OCI-M1 (cell line): ENCODE data around the gene SEMA3B.
A peak's percentile ranks its signal among the peaks of the same experiment; 100 is the strongest.
"Not testable (repeated sequence)": the region's sequence is repeated elsewhere in the genome, so short reads cannot be mapped to it uniquely, and the experiment has no call there.

Experiments
- DNase-seq: peaks from one replicate; lab custom pipeline; 2025; lab: John Stamatoyannopoulos, UW

The SEMA3B gene

DNA sequence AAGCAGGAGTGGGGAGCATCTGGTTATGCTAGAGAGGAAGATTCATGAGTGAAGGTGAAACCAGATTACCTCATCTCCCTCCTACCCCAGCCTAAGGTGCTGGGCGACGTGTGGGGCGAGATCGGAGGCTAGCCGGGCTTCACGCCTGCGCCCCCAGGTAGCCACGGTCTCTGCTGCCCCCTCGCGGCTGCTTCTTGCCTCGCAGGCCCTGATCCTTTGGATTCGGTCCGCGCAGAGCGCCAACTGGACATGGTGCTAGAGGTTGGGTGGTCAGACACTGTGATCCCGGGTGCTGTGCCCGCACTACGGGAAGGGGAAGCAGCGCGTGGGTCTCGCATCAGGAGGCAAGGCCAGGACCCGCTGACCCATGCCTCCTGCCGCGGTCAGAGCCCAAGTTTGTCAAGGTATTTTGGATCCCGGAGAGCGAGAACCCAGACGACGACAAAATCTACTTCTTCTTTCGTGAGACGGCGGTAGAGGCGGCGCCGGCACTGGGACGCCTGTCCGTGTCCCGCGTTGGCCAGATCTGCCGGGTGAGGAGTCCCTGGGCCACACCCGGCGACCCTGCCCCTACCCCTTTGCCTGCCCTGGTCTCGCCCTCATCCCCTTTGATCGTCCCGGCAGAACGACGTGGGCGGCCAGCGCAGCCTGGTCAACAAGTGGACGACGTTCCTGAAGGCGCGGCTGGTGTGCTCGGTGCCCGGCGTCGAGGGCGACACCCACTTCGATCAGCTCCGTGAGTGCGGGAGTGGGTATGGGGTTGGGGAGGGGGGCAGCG lies 4.2 kb downstream of the SEMA3B start:
- DNase-seq, result peak; percentile 89

DNA sequence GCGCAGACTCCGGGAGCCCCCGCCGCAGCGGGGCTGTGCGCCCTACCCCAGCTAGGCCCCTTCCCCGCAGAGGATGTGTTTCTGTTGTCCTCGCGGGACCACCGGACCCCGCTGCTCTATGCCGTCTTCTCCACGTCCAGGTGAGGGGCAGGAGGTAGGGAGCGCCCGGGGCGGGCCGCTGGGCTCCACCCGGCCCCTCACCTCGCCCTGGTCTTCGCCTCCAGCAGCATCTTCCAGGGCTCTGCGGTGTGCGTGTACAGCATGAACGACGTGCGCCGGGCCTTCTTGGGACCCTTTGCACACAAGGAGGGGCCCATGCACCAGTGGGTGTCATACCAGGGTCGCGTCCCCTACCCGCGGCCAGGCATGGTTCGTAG lies 4.7 kb downstream of the SEMA3B start:
- DNase-seq, result no peak

DNA sequence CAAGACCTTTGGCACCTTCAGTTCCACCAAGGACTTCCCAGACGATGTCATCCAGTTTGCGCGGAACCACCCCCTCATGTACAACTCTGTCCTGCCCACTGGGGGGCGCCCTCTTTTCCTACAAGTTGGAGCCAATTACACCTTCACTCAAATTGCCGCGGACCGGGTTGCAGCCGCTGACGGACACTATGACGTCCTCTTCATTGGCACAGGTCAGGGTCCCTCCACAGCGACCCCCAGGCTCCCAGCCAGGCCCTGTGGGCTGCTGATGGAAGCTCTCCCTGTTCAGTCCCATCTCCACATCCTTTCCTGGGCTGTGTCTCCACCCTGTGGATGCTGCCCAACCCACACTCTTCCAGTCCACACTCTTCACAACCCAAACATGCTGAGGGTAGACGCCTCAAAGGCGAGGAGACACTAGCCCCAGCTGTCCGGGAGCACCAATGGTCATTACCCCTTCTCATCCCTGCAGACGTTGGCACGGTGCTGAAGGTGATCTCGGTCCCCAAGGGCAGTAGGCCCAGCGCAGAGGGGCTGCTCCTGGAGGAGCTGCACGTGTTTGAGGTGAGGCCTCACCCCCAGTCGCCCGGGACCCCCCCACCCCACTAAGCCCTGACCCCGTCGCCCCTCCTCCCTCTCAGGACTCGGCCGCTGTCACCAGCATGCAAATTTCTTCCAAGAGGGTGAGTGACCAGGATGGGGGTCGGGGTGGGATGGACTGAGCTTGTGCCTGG lies 5.6 kb downstream of the SEMA3B start:
- peak; percentile 70 for DNase-seq

GRCh38 chr3:50275141-50275995 lies 6.4 kb downstream of the SEMA3B start:
- DNase-seq, result no peak

- no peak for DNase-seq
These were observed 7.2 kb downstream of the SEMA3B start for GRCh38 chr3:50275996-50276761.

DNA sequence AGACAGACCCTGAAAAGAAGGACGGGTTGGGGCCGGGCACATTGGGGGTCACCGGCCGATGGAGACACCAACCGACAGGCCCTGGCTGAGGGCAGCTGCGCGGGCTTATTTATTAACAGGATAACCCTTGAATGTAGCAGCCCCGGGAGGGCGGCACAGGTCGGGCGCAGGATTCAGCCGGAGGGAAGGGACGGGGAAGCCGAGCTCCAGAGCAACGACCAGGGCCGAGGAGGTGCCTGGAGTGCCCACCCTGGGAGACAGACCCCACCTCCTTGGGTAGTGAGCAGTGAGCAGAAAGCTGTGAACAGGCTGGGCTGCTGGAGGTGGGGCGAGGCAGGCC lies 7.8 kb downstream of the SEMA3B start:
- DNase-seq, result no peak

- no peak for DNase-seq
These were observed 9.4 kb downstream of the SEMA3B start for GRCh38 chr3:50278123-50278879.

- no peak for DNase-seq
These were observed 9.9 kb downstream of the SEMA3B start, which contains the start of gene LSMEM2 for GRCh38 chr3:50278880-50279224. Gene LSMEM2 (plus strand): TSS chr3:50279087. CDS start chr3:50279114, 27 bp downstream.

DNA sequence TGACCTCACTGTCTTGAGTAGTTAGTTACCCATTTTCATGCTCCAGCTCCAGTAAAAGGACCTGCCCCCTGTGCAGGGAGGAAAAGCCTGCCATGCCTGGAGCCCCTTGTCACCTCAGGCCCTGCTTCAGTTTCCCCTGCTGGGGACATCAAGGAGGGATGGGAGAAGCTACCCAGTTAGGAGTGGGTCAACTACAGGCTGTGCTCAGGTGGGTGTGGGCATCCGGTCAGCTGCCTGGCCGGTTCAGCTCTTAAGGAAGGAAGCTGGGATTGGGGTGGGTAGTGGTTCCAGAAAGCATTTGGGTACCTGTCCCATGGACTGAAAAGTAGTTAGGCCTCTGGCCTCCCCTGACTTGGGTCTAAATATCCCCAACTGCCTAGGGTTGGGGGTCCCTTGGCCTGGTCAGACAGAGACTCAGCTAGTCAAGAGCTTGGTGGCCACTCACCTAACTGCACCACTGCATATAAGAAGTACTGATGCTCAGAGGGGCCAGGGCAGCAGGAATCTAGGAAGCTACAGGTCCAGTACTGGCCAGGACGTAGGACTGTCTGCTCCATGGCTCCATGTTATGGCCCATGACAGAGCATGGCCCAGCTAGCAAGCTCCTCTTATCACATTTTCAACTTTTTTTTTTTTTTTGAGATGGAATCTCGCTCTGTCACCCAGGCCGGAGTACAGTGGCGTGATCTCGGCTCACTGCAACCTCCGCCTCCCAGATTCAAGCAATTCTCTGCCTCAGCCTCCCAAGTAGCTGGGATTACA lies 10.5 kb downstream of the SEMA3B start:
- no peak for DNase-seq

DNA sequence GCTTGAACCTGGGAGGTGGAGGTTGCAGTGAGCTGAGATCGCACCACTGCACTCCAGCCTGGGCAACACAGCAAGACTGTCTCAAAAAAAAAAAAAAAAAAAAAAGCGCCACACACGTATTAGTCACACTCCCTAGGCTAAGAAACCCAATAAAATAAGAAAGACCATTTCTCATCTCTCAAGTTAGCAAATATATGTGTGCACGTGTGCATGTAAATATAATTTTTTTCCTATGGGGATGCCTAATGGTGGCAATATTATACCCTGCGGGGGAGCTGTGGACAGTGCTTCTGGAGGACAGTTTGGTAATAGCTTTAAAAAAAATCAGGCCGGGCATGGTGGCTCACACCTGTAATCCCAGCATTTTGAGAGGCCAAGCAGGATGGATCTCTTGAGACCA lies 15.2 kb downstream of the SEMA3B start:
- DNase-seq, result not testable (repeated sequence)

DNA sequence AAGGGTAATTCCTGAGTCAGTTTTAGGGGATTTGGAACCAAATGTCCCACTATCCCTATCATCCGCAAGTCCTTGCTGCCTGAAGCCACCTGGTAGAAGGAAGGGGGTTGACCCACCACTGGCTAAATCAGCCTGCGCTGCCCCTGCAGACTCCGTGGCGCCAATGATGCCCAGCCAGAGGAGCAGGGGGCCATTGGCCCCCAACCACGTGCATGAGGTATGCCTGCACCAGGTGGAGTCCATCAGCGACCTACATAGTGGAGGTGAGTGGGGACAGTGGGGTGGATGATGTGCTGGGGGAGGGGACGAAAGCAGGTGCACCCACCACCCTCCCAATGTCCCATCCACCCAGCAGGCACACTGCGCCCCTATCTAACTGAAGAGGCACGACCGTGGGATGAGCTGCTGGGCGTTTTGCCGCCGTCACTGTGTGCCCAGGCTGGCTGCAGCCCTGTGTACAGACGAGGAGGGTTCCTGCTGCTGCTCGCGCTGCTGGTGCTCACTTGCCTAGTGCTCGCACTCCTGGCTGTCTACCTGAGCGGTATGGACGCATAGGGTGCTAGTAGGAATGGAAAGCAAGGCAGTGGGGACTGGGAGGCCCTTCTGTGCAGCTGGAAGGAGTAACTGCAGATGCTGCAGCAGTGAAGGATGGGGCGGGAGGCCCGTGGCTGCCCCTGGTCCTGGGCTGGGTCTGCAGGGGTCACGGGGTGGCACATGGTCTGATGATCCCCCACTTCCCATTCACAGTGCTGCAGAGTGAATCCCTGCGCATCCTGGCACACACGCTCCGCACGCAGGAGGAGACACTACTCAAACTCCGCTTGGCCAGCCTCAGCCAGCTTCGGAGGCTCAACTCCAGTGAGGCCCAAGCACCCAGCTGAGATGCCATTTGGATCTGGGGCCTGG lies 17.6 kb downstream of the SEMA3B start:
- DNase-seq, result no peak

DNA sequence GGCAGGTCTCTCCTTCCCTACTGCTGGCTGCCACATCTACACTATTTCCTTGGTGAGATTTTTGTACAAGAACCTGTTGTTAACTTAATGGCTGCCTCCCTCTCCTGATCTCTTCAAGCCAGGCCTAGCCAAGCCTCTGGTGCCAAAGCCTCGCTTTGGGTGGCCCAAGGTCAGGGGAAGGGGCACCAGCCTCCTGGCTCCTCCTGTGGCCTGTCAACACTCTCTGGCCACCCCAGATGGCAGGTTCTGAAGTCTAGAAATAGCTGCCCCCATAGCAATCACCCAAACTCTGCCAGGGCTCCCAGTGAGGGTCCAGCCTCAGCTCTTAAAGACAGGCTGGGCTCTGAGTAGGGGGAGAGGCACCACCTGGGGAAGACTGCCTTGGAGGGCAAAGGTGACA lies 18.3 kb downstream of the SEMA3B start:
- DNase-seq, result no peak

DNA sequence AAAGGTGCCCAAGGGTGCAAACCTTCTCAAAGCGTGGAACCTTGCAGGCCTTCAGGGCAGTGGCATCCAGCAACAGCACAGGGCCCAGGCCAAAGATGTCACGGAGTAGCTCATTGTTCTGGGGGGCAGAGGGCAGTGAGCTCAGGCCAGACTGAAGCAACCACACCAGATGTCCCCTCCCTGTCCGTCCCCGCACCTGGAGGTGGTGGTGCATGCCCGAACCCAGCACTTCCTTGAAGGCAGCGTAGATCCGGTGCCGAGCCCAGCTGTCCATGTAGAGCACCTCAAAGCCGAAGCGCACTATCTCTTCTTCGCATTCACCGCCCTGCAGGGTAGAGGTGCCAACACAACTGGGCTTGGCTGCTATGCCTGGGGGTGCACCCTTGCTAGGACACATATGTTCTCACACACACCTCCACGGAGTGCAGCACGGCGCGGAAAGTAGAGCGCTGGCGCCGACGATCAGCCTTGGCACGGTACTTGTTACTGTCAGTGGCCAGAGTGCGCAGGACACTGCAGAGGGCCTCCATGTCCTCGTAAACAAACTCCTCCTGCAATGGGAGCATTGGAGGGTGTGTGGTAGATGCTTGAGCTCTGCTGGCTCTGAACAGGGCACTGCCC lies 19.6 kb downstream of the SEMA3B start:
- DNase-seq, result no peak

DNA sequence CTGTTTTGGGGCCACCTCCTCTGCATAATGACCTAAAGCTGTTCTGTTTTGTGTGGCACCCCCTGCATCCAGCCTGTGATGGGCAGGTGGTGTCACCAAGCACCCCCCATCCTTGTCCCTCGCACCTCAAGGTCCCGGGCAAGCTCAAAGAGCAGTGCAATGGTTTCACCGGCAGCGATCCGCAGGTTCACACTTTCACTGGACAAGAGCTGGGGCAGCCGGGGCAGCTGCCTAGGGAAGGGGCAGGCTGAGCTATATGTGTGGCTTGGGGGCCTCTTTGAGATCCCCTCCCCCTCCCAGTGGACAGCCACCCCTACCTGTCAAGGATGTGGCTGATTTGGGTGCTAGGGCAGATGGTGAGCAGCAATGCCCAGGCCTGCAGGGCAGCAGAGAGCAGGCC lies 20.2 kb downstream of the SEMA3B start:
- no peak for DNase-seq

DNA sequence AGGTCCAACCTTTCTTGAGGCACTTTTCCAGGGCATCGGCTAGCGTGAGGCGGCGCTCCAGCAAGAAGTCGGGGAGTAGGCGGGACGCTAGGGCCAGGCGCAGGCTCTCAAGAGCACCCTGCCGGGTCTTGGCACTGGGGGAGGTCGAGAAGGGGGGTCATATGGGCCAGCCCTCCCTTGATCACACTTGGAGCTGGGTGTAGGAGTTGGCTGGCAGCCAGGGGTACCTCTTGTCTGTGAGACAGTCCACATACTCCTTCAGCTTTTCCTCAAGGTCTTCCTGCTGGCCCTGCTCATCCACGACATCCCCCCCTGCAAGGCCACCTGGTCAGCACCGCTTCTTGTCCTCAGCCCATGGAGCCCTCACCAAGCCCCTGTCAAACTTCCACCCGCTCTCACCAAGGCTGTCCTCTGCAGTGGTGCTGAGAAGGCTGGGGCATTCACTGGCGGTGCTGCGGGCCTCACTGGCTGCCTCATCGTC lies 21.3 kb downstream of the SEMA3B start:
- DNase-seq, result no peak

GRCh38 chr3:50292159-50293078 lies 23.5 kb downstream of the SEMA3B start, which contains the start of gene IFRD2:
Gene IFRD2 (minus strand): TSS chr3:50292429. CDS start chr3:50292274, 155 bp downstream.
- DNase-seq, result peak; percentile 95

GRCh38 chr3:50293079-50293801 lies 24.3 kb downstream of the SEMA3B start:
- DNase-seq, result no peak
